Endothelial cell of umbilical vein (primary cell): ENCODE results near the gene SNX24. TPM values are rescaled to one million over a fixed set of nuclear protein-coding genes. Genes with fewer than 3 reads are reported as not detected.

ENCODE experiments used
- BruUV-seq: library from RNA; stranded (reverse); fragments of 400-500 nt; replicated peaks from 2 replicates; lab custom pipeline; 2021; lab: Mats Ljungman, UMichigan
- CTCF ChIA-PET: fragments of 300-600, 350-600 bp; sonication (Branson Sonifier 250); formaldehyde crosslinking; loops from one replicate; lab custom pipeline; 2021; ENCODE audit warnings: antibody characterized with exemption, inconsistent platforms; lab: Charles Lee
- POLR2A ChIA-PET: fragments of 300-600, 350-600 bp; sonication (Branson Sonifier 250); formaldehyde crosslinking; loops from one replicate; lab custom pipeline; 2021; ENCODE audit warnings: antibody characterized with exemption, inconsistent platforms; lab: Charles Lee
- DNase-seq: peaks from one replicate; pipeline ENCODE4 v3.0.0-alpha.2; 2011; ENCODE audit warnings: low read depth, low spot score
- FAIRE-seq: peaks from 2 replicates; lab custom pipeline; 2011; peaks lifted over from hg19 to GRCh38; lab: Jason Lieb, UNC
- H2AFZ ChIP-seq: 2 replicates; pipeline ENCODE4 v1.6.0; 2012; ENCODE audit warnings: low read depth, low read length, control low read depth, inconsistent platforms
- H3K27ac ChIP-seq: 2 replicates; pipeline ENCODE4 v1.5.1; 2011; ENCODE audit warnings: low read depth, mild to moderate bottlenecking, control low read depth, low read length, moderate library complexity; ENCODE audit not compliant: insufficient read depth
- H3K27me3 ChIP-seq, 2 experiments: 2 replicates each; pipeline versions ENCODE4 v1.6.0 to v1.6.1; 2011; ENCODE audit warnings: low read length in 2 of 2, mixed read lengths in 1 of 2; ENCODE audit not compliant: control insufficient read depth in 2 of 2, insufficient read depth in 2 of 2
- H3K36me3 ChIP-seq, 2 experiments: 2 replicates in 1 of 2; 3 replicates in 1 of 2; pipeline ENCODE4 v1.5.1; 2011; ENCODE audit warnings: low read length in 2 of 2, mild to moderate bottlenecking in 1 of 2, moderate library complexity in 1 of 2; ENCODE audit not compliant: control insufficient read depth in 2 of 2, insufficient read depth in 2 of 2; ENCODE audit errors: extremely low read depth in 1 of 2
- H3K4me1 ChIP-seq: 3 replicates; pipeline ENCODE4 v1.5.1; 2011; ENCODE audit warnings: mild to moderate bottlenecking, low read length; ENCODE audit not compliant: control insufficient read depth, insufficient read depth; ENCODE audit errors: extremely low read depth
- H3K4me2 ChIP-seq: 2 replicates; pipeline ENCODE4 v1.6.1; 2011; ENCODE audit warnings: low read length, control low read depth, mixed read lengths; ENCODE audit not compliant: insufficient read depth
- H3K4me3 ChIP-seq, 3 experiments: fragments of 200-600 bp in 1 of 3; sonication (generic), shearing (Covaris generic) in 1 of 3; replicated peaks in 1 of 3; 2 replicates each; pipeline ENCODE4 v1.5.1; 2011 to 2016; ENCODE audit warnings: control low read depth in 3 of 3, low read length in 3 of 3, mild to moderate bottlenecking in 2 of 3, inconsistent platforms in 1 of 3, low read depth in 1 of 3, moderate library complexity in 1 of 3; ENCODE audit not compliant: insufficient read depth in 1 of 3
- H3K79me2 ChIP-seq: 2 replicates; pipeline ENCODE4 v1.6.0; 2012; ENCODE audit warnings: low read length, inconsistent platforms; ENCODE audit not compliant: control insufficient read depth, insufficient read depth
- H3K9ac ChIP-seq: replicated peaks from 2 replicates; pipeline ENCODE3; 2011; ENCODE audit warnings: low read length, control low read depth; ENCODE audit not compliant: insufficient read depth; ENCODE audit errors: extremely low read depth
- H3K9me1 ChIP-seq: replicated peaks from 3 replicates; pipeline ENCODE4 v1.6.0; 2011; ENCODE audit warnings: mild to moderate bottlenecking, low read length; ENCODE audit not compliant: control insufficient read depth, insufficient read depth; ENCODE audit errors: extremely low read depth
- H3K9me3 ChIP-seq: replicated peaks from 2 replicates; pipeline ENCODE4 v1.5.1; 2012; ENCODE audit warnings: low read length, inconsistent platforms; ENCODE audit not compliant: control insufficient read depth, insufficient read depth
- H4K20me1 ChIP-seq: replicated peaks from 2 replicates; pipeline ENCODE3; 2011; ENCODE audit warnings: mild to moderate bottlenecking, low read length; ENCODE audit not compliant: control insufficient read depth, insufficient read depth; ENCODE audit errors: extremely low read depth
- EZH2 ChIP-seq: IDR thresholded peaks from 2 replicates; pipeline ENCODE4 v1.6.1; 2012; ENCODE audit warnings: borderline replicate concordance, low read depth, mild to moderate bottlenecking, moderate library complexity, low read length, inconsistent platforms; ENCODE audit not compliant: severe bottlenecking
- FOS ChIP-seq: IDR thresholded peaks from 2 replicates; pipeline ENCODE4 v1.6.1; 2011; ENCODE audit warnings: mild to moderate bottlenecking, low read length, moderate library complexity, borderline replicate concordance; ENCODE audit not compliant: insufficient read depth
- GATA2 ChIP-seq: IDR thresholded peaks from 2 replicates; pipeline ENCODE4 v1.7.0; 2011; ENCODE audit warnings: low read depth, mild to moderate bottlenecking, moderate library complexity, mixed read lengths, low read length; ENCODE audit not compliant: insufficient read length, insufficient read depth
- JUN ChIP-seq: IDR thresholded peaks from 2 replicates; pipeline ENCODE4 v1.6.1; 2011; ENCODE audit warnings: borderline replicate concordance, low read depth; ENCODE audit not compliant: insufficient read length, insufficient read depth
- MYC ChIP-seq: IDR thresholded peaks from one replicate; pipeline ENCODE4 v1.6.1; 2011; ENCODE audit warnings: mild to moderate bottlenecking, low read depth, low read length
- POLR2A ChIP-seq: IDR thresholded peaks from 2 replicates; pipeline ENCODE4 v1.6.1; 2012; ENCODE audit warnings: low read depth, mild to moderate bottlenecking, control low read depth, low read length
- POLR2AphosphoS5 ChIP-seq: IDR thresholded peaks from 2 replicates; pipeline ENCODE4 v1.6.1; 2012; ENCODE audit warnings: low read depth, mild to moderate bottlenecking, control low read depth, low read length, moderate library complexity; ENCODE audit not compliant: insufficient read depth
- dilution Hi-C: fragments of 300-500 bp; cut with MboI; formaldehyde crosslinking; loops from one replicate; pipeline ENCODE4 v1.15.0; 2019; ENCODE audit warnings: low sequenced_read_pairs; ENCODE audit not compliant: extremely low pct_ligation_motif_present
- intact Hi-C: fragments of 100-400 bp; cut with micrococcal nuclease; formaldehyde crosslinking; loops from one replicate; pipeline ENCODE4 v1.10.0; 2022
- polyA plus RNA-seq, 4 experiments: library from polyadenylated mRNA; depleted of rRNA in 3 of 4; stranded (reverse) in 3 of 4; unstranded in 1 of 4; fragments of >200 nt; gene quantifications; 2 replicates each; pipeline versions ENCODE4 v1.2.1 to v1.2.3, GENCODE V29; 2011 to 2012; ENCODE audit warnings: missing spikeins in 1 of 4
- total RNA-seq: library from RNA; stranded (reverse); gene quantifications from 2 replicates; pipeline ENCODE4 v1.2.3, GENCODE V29; 2021
- TF ChIP-seq, protein P1 (sequence below), 2 donors: IDR thresholded peaks; 1 replicate in 1 of 2; 2 replicates in 1 of 2; pipeline ENCODE4 v1.5.1; 2011; ENCODE audit warnings: low read length in 2 of 2, mild to moderate bottlenecking in 2 of 2, moderate library complexity in 2 of 2, control low read depth in 1 of 2, inconsistent platforms in 1 of 2, low read depth in 1 of 2; ENCODE audit not compliant: insufficient read depth in 1 of 2; ENCODE audit errors: extremely low read depth in 1 of 2
- TF ChIP-seq, protein P2 (sequence below): IDR thresholded peaks from 2 replicates; pipeline ENCODE4 v1.6.1; 2011; ENCODE audit not compliant: insufficient read depth, insufficient read length

SNX24 gene
- total and polyA plus RNA-seq, 2 donors (not counting 3 experiments of a cell fraction or from before 2014, with no cell fraction given) = 2.9 to 14.9 TPM

DNA sequence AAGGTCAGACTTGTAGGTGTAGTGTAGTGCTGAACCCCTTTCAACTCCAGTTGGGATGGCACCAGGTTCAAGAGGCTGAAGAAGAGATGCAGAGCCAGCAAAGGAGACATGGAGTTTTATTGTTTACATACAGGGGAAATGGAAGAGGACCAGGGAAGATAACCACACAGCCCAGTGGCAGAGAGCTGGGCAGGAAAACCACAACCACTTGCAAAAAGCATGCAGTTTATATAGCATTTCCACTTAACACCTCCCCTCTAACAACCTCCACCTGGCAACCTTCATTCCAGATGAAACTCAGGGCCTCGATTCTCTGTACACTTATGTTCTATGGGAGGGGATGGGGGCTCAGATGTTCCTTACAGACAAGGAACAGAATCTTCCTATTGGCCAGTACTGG, 56.9 kb downstream of the SNX24 start:
- H3K4me3 ChIP-seq = no peak overlapping the region
- TF ChIP-seq POLR2A = no peak
- TF ChIP-seq, protein P1, sequence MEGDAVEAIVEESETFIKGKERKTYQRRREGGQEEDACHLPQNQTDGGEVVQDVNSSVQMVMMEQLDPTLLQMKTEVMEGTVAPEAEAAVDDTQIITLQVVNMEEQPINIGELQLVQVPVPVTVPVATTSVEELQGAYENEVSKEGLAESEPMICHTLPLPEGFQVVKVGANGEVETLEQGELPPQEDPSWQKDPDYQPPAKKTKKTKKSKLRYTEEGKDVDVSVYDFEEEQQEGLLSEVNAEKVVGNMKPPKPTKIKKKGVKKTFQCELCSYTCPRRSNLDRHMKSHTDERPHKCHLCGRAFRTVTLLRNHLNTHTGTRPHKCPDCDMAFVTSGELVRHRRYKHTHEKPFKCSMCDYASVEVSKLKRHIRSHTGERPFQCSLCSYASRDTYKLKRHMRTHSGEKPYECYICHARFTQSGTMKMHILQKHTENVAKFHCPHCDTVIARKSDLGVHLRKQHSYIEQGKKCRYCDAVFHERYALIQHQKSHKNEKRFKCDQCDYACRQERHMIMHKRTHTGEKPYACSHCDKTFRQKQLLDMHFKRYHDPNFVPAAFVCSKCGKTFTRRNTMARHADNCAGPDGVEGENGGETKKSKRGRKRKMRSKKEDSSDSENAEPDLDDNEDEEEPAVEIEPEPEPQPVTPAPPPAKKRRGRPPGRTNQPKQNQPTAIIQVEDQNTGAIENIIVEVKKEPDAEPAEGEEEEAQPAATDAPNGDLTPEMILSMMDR (IDR thresholded peaks at IDR 0.05; ENCODE audit: extremely low read depth in 1 of 2, insufficient read depth in 1 of 2, low read depth in 1 of 2, low read length in 2 of 2) = no peak
- no peak for TF ChIP-seq POLR2AphosphoS5
- no peak for TF ChIP-seq MYC
- no peak for TF ChIP-seq GATA2
- no peak for TF ChIP-seq JUN
- TF ChIP-seq, protein P2, sequence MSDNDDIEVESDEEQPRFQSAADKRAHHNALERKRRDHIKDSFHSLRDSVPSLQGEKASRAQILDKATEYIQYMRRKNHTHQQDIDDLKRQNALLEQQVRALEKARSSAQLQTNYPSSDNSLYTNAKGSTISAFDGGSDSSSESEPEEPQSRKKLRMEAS = no peak
- no peak for TF ChIP-seq EZH2
- no peak for TF ChIP-seq FOS
- H3K9me1 ChIP-seq = no peaks in the 10 kb centered on the region
- H3K9ac ChIP-seq = no peak overlapping the region
- intact Hi-C loops (no loop called here), dilution Hi-C loops (no loop called here)
- H3K27ac ChIP-seq = no peak overlapping the region
- H3K9me3 ChIP-seq = no peaks in the 10 kb centered on the region
- ChIA-PET CTCF (no interaction called here), POLR2A (no interaction called here)
- H3K36me3 ChIP-seq = no peaks in the 10 kb centered on the region
- no peaks in the 10 kb centered on the region for H3K27me3 ChIP-seq
- H3K4me1 ChIP-seq = no peaks in the 10 kb centered on the region
- FAIRE-seq (no peak), DNase-seq (no peak)
- no peak overlapping the region for H2AFZ ChIP-seq
- no TSS peak for BruUV-seq
- H4K20me1 ChIP-seq = no peaks in the 10 kb centered on the region
- no peaks in the 10 kb centered on the region for H3K79me2 ChIP-seq
- H3K4me2 ChIP-seq = no peak overlapping the region
